Uterus (tissue), 2 donors: ENCODE measurements around the gene R3HCC1L.

Experiments
- CTCF ChIP-seq, 4 experiments: fragments of 200-600 bp in 2 of 4; fragments of 450-650 bp in 2 of 4; sonication (generic) in 2 of 4; IDR thresholded peaks; one replicate each; pipeline ENCODE4 v1.5.1; 2016 to 2019; ENCODE audit warnings: antibody characterized with exemption in 4 of 4, mild to moderate bottlenecking in 2 of 4, moderate library complexity in 1 of 4
- POLR2A ChIP-seq, 2 donors: fragments of 450-650 bp; IDR thresholded peaks; one replicate each; pipeline ENCODE4 v1.6.1; 2016; ENCODE audit warnings: antibody characterized with exemption in 2 of 2, mild to moderate bottlenecking in 1 of 2, moderate library complexity in 1 of 2

GRCh38 chr10:98261436-98262277, 127.2 kb downstream of the R3HCC1L start:
- no peak for TF ChIP-seq CTCF (IDR thresholded peaks at IDR 0.05)
- no peak for TF ChIP-seq POLR2A (IDR thresholded peaks at IDR 0.05)
